C4-2B (cell line): Measurements from ENCODE around the gene WWC1.
"Not testable (repeated sequence)": the region's sequence is repeated elsewhere in the genome, so short reads cannot be mapped to it uniquely, and the experiment has no call there.

Source experiments
- H3K27ac ChIP-seq: fragments of 450-650 bp; 2 replicates; pipeline ENCODE4 v1.5.1; 2017
- ZFX ChIP-seq: fragments of 450-650 bp; IDR thresholded peaks from 2 replicates; pipeline ENCODE4 v1.6.1; 2017
- TF ChIP-seq, protein P1 (sequence below): fragments of 450-650 bp; conservative IDR thresholded peaks from 2 replicates; pipeline ENCODE4 v1.5.1; 2017; ENCODE audit warnings: mild to moderate bottlenecking

WWC1 gene

DNA sequence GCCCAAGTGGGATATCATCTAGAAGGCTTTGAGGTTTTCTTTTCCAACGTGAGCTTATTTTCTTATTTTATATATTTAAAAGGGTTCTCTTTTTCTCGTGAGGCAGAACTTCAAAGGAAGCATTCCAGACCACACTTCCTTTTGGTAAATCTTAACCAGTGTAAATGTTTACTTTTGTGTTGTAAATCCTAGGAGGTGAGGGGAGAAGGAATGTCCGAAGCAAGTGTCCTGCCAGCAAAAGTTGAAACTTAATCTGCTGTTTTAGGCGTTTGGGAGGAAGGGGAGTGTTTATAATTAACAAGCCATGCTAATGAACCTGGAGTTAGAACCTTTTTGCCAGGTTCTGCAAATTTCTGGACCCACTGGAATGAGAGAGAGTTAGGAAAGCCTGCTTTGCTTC is 37.9 kb downstream of the WWC1 start:
- TF ChIP-seq ZFX: no peak
- TF ChIP-seq, protein P1, sequence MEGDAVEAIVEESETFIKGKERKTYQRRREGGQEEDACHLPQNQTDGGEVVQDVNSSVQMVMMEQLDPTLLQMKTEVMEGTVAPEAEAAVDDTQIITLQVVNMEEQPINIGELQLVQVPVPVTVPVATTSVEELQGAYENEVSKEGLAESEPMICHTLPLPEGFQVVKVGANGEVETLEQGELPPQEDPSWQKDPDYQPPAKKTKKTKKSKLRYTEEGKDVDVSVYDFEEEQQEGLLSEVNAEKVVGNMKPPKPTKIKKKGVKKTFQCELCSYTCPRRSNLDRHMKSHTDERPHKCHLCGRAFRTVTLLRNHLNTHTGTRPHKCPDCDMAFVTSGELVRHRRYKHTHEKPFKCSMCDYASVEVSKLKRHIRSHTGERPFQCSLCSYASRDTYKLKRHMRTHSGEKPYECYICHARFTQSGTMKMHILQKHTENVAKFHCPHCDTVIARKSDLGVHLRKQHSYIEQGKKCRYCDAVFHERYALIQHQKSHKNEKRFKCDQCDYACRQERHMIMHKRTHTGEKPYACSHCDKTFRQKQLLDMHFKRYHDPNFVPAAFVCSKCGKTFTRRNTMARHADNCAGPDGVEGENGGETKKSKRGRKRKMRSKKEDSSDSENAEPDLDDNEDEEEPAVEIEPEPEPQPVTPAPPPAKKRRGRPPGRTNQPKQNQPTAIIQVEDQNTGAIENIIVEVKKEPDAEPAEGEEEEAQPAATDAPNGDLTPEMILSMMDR: no peak
- H3K27ac ChIP-seq: peak overlapping the region; percentile 72

- H3K27ac ChIP-seq: no peak overlapping the region
- no peak for TF ChIP-seq ZFX
- TF ChIP-seq, protein P1: no peak
These were observed 40.6 kb downstream of the WWC1 start for GRCh38 chr5:168332042-168332441.

DNA sequence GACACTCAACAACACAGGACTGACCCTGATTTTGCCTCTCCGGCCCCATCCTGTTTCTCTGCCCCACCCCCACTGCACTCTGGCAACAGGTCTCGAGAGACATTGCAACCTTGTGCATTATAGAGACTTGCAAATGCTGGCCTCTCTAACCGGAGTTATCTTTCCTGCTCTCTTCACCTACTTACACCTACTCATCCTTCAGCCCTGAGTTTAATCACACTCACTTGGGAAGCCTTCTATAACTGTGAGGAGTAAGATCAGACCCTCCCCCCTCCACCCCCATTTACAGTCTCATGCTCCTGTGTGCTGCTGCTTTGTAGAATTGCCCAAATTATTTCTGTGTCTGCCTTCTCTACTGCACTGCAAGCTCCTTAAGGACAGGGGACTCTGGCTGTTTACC is 42.8 kb downstream of the WWC1 start:
- TF ChIP-seq, protein P1: no peak
- TF ChIP-seq ZFX: no peak
- no peak overlapping the region for H3K27ac ChIP-seq

- TF ChIP-seq ZFX: no peak
- TF ChIP-seq, protein P1: no peak
- H3K27ac ChIP-seq: no peak overlapping the region
These were observed 43.2 kb downstream of the WWC1 start for GRCh38 chr5:168334695-168335094.

GRCh38 chr5:168337361-168337760 is 45.9 kb downstream of the WWC1 start:
- no peak for TF ChIP-seq ZFX
- TF ChIP-seq, protein P1: no peak
- H3K27ac ChIP-seq: no peak overlapping the region

DNA sequence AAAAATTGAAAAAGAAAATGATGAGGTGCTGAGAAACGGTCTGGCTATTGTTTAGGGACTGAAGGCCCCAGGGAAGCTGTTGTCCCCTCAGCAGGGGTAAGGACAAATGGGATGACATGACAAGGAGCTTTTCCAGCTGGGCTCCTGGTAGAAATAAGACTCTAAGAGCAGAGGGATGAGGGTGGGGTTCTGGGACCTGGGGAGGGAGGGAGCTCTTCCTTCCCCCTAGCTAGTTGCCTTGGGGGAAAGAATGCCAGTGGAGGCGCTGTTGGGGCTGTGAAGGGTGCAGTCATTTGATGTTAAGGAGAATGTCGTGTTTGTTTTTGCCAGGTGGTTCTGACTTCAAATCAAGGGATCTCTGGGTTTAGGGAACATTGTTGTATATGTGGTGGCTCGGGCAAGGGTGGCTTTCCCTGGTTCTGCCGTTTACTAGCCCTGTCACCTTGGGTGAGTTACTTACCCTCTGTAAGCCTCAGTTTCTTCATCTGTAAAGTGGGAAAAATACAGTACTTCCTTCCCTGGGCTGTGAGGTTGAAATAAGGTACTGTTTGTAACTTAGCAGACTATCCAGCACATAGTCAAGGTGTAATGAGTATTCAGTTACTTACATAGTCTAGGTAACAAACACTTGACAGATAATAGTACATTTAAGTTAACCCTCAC is 47.8 kb downstream of the WWC1 start:
- no peak overlapping the region for H3K27ac ChIP-seq
- no peak for TF ChIP-seq ZFX
- TF ChIP-seq, protein P1: no peak

- H3K27ac ChIP-seq: not testable (repeated sequence)
These were observed 48.3 kb downstream of the WWC1 start for GRCh38 chr5:168339772-168340140.

DNA sequence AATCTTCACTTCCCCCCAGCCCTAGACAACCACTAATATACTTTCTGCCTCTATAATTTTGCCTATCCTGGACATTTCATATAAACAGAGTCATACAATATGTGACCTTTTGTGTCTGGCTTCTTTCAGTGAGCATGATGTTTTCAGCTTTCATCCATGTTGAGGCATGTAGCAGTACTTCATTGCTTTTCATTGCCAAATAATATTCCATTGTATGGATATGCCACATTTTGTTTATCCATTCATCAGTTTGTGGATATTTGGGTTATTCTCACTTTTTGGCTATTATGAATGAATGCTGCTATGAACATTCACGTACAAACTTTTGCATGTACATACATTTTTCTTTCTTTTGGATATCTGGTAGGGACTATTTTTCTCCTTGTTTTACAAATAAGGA is 49.0 kb downstream of the WWC1 start:
- H3K27ac ChIP-seq: no peak overlapping the region
- no peak for TF ChIP-seq ZFX
